K562 (cell line): ENCODE results near the gene SLC35E1. TPM values are rescaled to one million over a fixed set of nuclear protein-coding genes. Genes with fewer than 3 reads are reported as not detected.

ENCODE experiments used
- CXXC5 ChIP-seq: fragments of 250-450 bp; sonication (Bioruptor Pico); IDR thresholded peaks from 2 replicates; pipeline ENCODE4 v1.8.0; 2022; ENCODE audit warnings: inconsistent platforms, mild to moderate bottlenecking, moderate library complexity
- DACH1 ChIP-seq: fragments of 450-650 bp; IDR thresholded peaks from 2 replicates; pipeline ENCODE4 v1.6.1; 2018; ENCODE audit not compliant: partially characterized antibody
- ERF ChIP-seq: fragments of 450-650 bp; formaldehyde crosslinking; IDR thresholded peaks from 2 replicates; pipeline ENCODE4 v1.4.0; 2020; ENCODE audit warnings: mild to moderate bottlenecking, mixed read lengths
- KDM5B ChIP-seq: fragments of 200-600 bp; sonication (generic); IDR thresholded peaks from 2 replicates; pipeline ENCODE4 v1.6.1; 2012; ENCODE audit warnings: low read depth, mild to moderate bottlenecking, moderate library complexity, low read length, control low read depth, inconsistent platforms; ENCODE audit not compliant: insufficient replicate concordance
- KLF16 ChIP-seq: IDR thresholded peaks from 2 replicates; pipeline ENCODE4 v1.6.1; 2016; ENCODE audit warnings: antibody characterized with exemption
- LEF1 ChIP-seq: fragments of 450-650 bp; IDR thresholded peaks from 2 replicates; pipeline ENCODE4 v1.6.1; 2016; ENCODE audit warnings: mild to moderate bottlenecking
- MCM7 ChIP-seq, 2 experiments: fragments of 450-650 bp; IDR thresholded peaks; 2 replicates each; pipeline ENCODE4 v1.6.1; 2016 to 2018
- MYNN ChIP-seq, 2 experiments: sonication (generic); formaldehyde crosslinking in 1 of 2; IDR thresholded peaks; 2 replicates each; pipeline versions ENCODE4 v1.5.0 to v1.6.1; 2016 to 2020; ENCODE audit warnings: antibody characterized with exemption in 1 of 2, missing genetic modification reagents in 1 of 2
- NR4A1 ChIP-seq, 2 experiments: fragments of 250-450 bp in 1 of 2; fragments of 450-650 bp in 1 of 2; sonication (Bioruptor Pico) in 1 of 2; IDR thresholded peaks; 2 replicates each; pipeline versions ENCODE4 v1.4.0 to v1.6.1; 2016 to 2020; ENCODE audit warnings: mild to moderate bottlenecking in 2 of 2, missing compliant biosample characterization in 1 of 2, missing genetic modification characterization in 1 of 2, moderate library complexity in 1 of 2
- POLR2G ChIP-seq: fragments of 200-400 bp; formaldehyde crosslinking; IDR thresholded peaks from 2 replicates; pipeline ENCODE4 v1.6.1; 2017; ENCODE audit warnings: low read depth, mild to moderate bottlenecking, antibody characterized with exemption, low read length, moderate library complexity
- RBM17 ChIP-seq: fragments of 200-400 bp; formaldehyde crosslinking; IDR thresholded peaks from 2 replicates; pipeline ENCODE4 v1.6.1; 2017; ENCODE audit warnings: low read depth, mild to moderate bottlenecking, low read length, borderline replicate concordance
- SMARCA5 ChIP-seq: fragments of 450-650 bp; IDR thresholded peaks from 2 replicates; pipeline ENCODE4 v1.6.1; 2016
- ZBTB8A ChIP-seq: fragments of 450-650 bp; IDR thresholded peaks from 2 replicates; pipeline ENCODE4 v1.6.1; 2018; ENCODE audit warnings: mild to moderate bottlenecking, moderate library complexity; ENCODE audit not compliant: partially characterized antibody
- ZNF444 ChIP-seq: fragments of 250-450 bp; sonication (Bioruptor Pico); IDR thresholded peaks from 2 replicates; pipeline ENCODE4 v1.4.0; 2020; ENCODE audit warnings: mild to moderate bottlenecking, moderate library complexity
- ZNF76 ChIP-seq: fragments of 250-450 bp; sonication (Bioruptor Pico); IDR thresholded peaks from 2 replicates; pipeline ENCODE4 v1.4.0; 2020; ENCODE audit warnings: mild to moderate bottlenecking, moderate library complexity, borderline replicate concordance
- polyA plus RNA-seq, 8 experiments: library from polyadenylated mRNA; depleted of rRNA in 4 of 8; stranded (reverse) in 5 of 8; unstranded in 3 of 8; fragments of >200 nt; fragmentation: Nextera tagmentation in 2 of 8; fragmentation: Illumina TruSeq in 1 of 8; extraction: Ambion mirVana in 2 of 8; extraction: Trizol in 1 of 8; gene quantifications; 2 replicates each; pipeline versions ENCODE4 v1.2.1 to v1.2.3, GENCODE V29; 2011 to 2014; ENCODE audit warnings: inconsistent platforms in 1 of 8, missing spikeins in 1 of 8
- total RNA-seq, 7 experiments: library from RNA; depleted of rRNA in 6 of 7; stranded (reverse); fragments of >200 nt in 6 of 7; fragmentation: Illumina TruSeq in 2 of 7; extraction: Trizol in 2 of 7; gene quantifications; 2 replicates each; pipeline versions ENCODE4 v1.2.1 to v1.2.3, GENCODE V29; 2011 to 2021; ENCODE audit warnings: low replicate concordance in 1 of 7
- TF ChIP-seq, protein P1 (sequence below), 2 experiments: fragments of 450-650 bp; IDR thresholded peaks; 2 replicates each; pipeline ENCODE4 v1.6.1; 2016; ENCODE audit warnings: mild to moderate bottlenecking in 2 of 2, borderline replicate concordance in 1 of 2, low read depth in 1 of 2, moderate library complexity in 1 of 2
- TF ChIP-seq, protein P2 (sequence below): sonication (generic); formaldehyde crosslinking; IDR thresholded peaks from 2 replicates; pipeline ENCODE4 v1.9.0; 2022; ENCODE audit warnings: mild to moderate bottlenecking, missing genetic modification reagents
- TF ChIP-seq, protein P3 (sequence below): fragments of 450-650 bp; formaldehyde crosslinking; IDR thresholded peaks from 2 replicates; pipeline ENCODE4 v1.4.0; 2020; ENCODE audit warnings: mild to moderate bottlenecking, moderate library complexity

Gene SLC35E1
- total and polyA plus RNA-seq, 9 of the 15 experiments (the other 6 are each of a cell fraction or from before 2014, with no cell fraction given) = 15.0 to 40.1 (median 25.7) TPM

DNA sequence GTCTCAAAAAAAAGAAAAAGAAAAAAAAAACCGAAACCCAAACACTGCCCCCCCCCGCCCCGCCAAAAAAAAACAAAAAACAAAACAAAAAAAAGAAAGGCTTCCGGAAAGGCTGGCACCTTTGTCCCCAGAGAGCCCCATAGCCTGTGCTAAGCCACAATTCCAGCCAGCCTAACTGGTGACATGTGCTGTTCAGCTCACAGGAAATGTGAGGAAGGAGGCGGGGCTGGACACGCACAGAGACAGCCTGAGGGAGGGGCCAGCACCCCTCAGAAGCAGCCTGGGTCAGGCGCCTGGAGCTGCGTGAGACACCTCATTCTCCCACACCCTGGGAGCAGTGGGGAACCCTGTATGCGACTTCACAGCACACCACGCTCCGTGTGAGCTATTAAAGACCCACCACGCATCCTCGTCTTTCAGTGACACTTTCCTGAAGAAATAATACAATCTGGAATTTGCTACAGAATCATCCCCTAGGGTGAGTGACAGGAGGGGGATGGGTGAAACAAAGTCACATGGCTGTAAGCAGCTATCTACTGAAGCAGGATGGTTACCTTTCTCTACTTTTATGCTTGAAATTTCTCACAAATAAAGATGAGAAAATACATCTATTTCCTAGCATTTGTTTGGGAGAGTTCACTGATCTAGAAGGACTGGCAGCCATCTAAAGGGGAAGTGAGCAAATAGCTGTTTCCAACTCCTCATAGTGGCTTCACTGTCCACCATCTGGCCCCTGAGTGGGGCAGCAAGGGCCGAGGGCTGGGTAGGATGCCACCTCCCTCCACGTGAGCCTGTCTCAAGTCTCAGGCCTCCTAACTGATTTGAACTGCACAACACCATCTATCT is 12.3 kb upstream of the SLC35E1 start (continued):
- TF ChIP-seq, protein P1, sequence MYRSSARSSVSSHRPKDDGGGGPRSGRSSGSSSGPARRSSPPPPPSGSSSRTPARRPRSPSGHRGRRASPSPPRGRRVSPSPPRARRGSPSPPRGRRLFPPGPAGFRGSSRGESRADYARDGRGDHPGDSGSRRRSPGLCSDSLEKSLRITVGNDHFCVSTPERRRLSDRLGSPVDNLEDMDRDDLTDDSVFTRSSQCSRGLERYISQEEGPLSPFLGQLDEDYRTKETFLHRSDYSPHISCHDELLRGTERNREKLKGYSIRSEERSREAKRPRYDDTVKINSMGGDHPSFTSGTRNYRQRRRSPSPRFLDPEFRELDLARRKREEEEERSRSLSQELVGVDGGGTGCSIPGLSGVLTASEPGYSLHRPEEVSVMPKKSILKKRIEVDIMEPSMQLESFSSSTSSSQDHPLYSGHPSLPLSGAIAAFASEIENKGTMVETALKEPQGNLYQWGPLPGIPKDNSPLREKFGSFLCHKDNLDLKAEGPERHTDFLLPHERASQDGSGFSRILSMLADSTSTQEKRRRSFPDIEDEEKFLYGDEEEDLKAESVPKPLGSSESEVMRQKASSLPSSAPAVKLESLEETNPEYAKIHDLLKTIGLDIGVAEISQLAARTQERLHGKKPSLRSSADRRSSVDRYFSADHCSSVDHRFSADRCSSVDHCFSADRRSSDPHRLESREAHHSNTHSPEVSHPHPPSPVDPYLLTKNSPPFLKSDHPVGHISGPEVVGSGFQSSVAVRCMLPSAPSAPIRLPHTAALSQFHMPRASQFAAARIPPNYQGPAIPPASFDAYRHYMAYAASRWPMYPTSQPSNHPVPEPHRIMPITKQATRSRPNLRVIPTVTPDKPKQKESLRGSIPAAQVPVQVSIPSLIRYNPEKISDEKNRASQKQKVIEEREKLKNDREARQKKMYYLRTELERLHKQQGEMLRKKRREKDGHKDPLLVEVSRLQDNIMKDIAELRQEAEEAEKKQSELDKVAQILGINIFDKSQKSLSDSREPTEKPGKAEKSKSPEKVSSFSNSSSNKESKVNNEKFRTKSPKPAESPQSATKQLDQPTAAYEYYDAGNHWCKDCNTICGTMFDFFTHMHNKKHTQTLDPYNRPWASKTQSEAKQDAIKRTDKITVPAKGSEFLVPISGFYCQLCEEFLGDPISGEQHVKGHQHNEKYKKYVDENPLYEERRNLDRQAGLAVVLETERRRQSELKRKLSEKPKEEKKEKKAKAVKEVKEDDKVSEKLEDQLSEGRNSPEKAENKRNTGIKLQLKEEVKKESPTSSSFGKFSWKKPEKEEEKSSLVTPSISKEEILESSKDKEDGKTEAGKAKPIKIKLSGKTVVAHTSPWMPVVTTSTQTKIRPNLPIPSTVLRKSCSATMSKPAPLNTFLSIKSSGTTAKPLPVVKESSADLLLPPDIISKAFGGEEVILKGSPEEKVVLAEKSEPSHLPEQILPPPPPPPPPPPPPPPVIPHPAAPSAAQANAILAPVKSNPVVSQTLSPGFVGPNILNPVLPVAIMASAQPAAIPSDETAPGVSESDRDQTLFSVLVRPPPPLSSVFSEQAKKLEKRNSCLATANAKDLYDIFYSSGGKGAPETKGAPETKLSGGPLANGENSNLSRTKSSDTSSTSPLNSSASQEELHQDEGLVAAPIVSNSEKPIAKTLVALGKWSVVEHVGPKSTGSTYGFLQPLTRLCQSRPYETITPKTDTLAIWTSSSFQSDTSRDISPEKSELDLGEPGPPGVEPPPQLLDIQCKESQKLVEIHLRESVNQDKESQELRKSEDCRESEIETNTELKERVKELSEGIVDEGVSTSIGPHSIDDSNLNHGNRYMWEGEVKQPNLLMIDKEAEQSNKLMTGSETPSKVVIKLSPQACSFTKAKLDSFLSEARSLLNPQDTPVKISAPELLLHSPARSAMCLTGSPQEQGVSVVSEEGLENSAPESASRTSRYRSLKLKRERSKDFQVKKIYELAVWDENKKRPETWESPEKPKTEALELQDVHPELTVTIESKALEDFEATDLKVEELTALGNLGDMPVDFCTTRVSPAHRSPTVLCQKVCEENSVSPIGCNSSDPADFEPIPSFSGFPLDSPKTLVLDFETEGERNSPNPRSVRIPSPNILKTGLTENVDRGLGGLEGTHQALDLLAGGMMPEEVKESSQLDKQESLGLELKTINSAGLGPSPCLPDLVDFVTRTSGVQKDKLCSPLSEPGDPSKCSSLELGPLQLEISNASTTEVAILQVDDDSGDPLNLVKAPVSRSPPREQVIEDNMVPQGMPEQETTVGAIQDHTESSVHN (IDR thresholded peaks at IDR 0.05; ENCODE audit: borderline replicate concordance in 1 of 2, low read depth in 1 of 2) = no peak
- TF ChIP-seq ZNF76 (CRISPR knock-in tag) (no peak), MCM7 (IDR thresholded peaks at IDR 0.05) (no peak), SMARCA5 (no peak), RBM17 (no peak), ZBTB8A (no peak), POLR2G (peak; percentile 61), MYNN (IDR thresholded peaks at IDR 0.05) (no peak), MYNN (CRISPR knock-in tag; IDR thresholded peaks at IDR 0.05) (no peak), DACH1 (no peak), KDM5B (no peak), ZNF444 (CRISPR knock-in tag) (no peak), LEF1 (0 out of 2 replicates have a peak, but pooled peaks have one; percentile 47), KLF16 (no peak), NR4A1 (CRISPR knock-in tag; IDR thresholded peaks at IDR 0.05) (no peak), NR4A1 (tag; IDR thresholded peaks at IDR 0.05) (no peak), ERF (no peak), CXXC5 (CRISPR knock-in tag) (peak; percentile 67)
- TF ChIP-seq, protein P2, sequence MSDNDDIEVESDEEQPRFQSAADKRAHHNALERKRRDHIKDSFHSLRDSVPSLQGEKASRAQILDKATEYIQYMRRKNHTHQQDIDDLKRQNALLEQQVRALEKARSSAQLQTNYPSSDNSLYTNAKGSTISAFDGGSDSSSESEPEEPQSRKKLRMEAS (CRISPR knock-in tag) = peak; percentile 69
- TF ChIP-seq, protein P3, sequence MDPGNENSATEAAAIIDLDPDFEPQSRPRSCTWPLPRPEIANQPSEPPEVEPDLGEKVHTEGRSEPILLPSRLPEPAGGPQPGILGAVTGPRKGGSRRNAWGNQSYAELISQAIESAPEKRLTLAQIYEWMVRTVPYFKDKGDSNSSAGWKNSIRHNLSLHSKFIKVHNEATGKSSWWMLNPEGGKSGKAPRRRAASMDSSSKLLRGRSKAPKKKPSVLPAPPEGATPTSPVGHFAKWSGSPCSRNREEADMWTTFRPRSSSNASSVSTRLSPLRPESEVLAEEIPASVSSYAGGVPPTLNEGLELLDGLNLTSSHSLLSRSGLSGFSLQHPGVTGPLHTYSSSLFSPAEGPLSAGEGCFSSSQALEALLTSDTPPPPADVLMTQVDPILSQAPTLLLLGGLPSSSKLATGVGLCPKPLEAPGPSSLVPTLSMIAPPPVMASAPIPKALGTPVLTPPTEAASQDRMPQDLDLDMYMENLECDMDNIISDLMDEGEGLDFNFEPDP (CRISPR knock-in tag) = no peak
